HepG2 (cell line): ENCODE data around the gene NUP107.

Source experiments
- NFE2L1 ChIP-seq: sonication (generic); formaldehyde crosslinking; IDR thresholded peaks from 2 replicates; pipeline ENCODE4 v1.4.0; 2020; ENCODE audit warnings: missing genetic modification reagents, mild to moderate bottlenecking, borderline replicate concordance
- POLR2A ChIP-seq, 2 experiments: IDR thresholded peaks; 2 replicates each; pipeline ENCODE4 v1.6.1; 2011; ENCODE audit warnings: low read depth in 2 of 2, low read length in 2 of 2, mild to moderate bottlenecking in 1 of 2, moderate library complexity in 1 of 2; ENCODE audit not compliant: insufficient read depth in 1 of 2
- RAD51 ChIP-seq: fragments of 450-650 bp; IDR thresholded peaks from 2 replicates; pipeline ENCODE4 v1.6.1; 2016; ENCODE audit warnings: borderline replicate concordance
- SP1 ChIP-seq, 2 experiments: fragments of 450-650 bp in 1 of 2; sonication (generic) in 1 of 2; formaldehyde crosslinking in 1 of 2; IDR thresholded peaks; 2 replicates each; pipeline versions ENCODE4 v1.4.0 to v1.6.1; 2016 to 2020; ENCODE audit warnings: missing genetic modification reagents in 1 of 2
- SUZ12 ChIP-seq: fragments of 150-350 bp; IDR thresholded peaks from 2 replicates; pipeline ENCODE4 v1.6.1; 2014; ENCODE audit warnings: low read depth, low read length
- ZMYM3 ChIP-seq: sonication (generic); formaldehyde crosslinking; IDR thresholded peaks from 2 replicates; pipeline ENCODE4 v1.5.1; 2020; ENCODE audit warnings: mild to moderate bottlenecking, missing genetic modification reagents
- ZNF329 ChIP-seq: sonication (generic); formaldehyde crosslinking; IDR thresholded peaks from 2 replicates; pipeline ENCODE4 v1.9.0; 2021; ENCODE audit warnings: low read depth, mild to moderate bottlenecking, missing genetic modification reagents
- ZNF501 ChIP-seq: sonication (generic); formaldehyde crosslinking; IDR thresholded peaks from 2 replicates; pipeline ENCODE4 v1.5.1; 2020; ENCODE audit warnings: mild to moderate bottlenecking, moderate library complexity, missing genetic modification reagents
- ZNF558 ChIP-seq: sonication (generic); formaldehyde crosslinking; IDR thresholded peaks from 2 replicates; pipeline ENCODE4 v1.9.0; 2022; ENCODE audit warnings: mild to moderate bottlenecking, missing genetic modification reagents, borderline replicate concordance
- ZSCAN12 ChIP-seq: sonication (generic); formaldehyde crosslinking; IDR thresholded peaks from 2 replicates; pipeline ENCODE4 v1.9.0; 2021; ENCODE audit warnings: mild to moderate bottlenecking, missing genetic modification reagents
- TF ChIP-seq, protein P1 (sequence below): sonication (generic); formaldehyde crosslinking; IDR thresholded peaks from 2 replicates; pipeline ENCODE4 v1.4.0; 2020; ENCODE audit warnings: mild to moderate bottlenecking, low read depth, missing genetic modification reagents
- TF ChIP-seq, protein P2 (sequence below): sonication (generic); formaldehyde crosslinking; IDR thresholded peaks from 2 replicates; pipeline ENCODE4 v1.4.0; 2020; ENCODE audit warnings: missing genetic modification reagents, borderline replicate concordance
- TF ChIP-seq, protein P3 (sequence below): sonication (generic); formaldehyde crosslinking; IDR thresholded peaks from 2 replicates; pipeline ENCODE4 v1.4.0; 2020; ENCODE audit warnings: missing genetic modification reagents, low read depth, mild to moderate bottlenecking, borderline replicate concordance

DNA sequence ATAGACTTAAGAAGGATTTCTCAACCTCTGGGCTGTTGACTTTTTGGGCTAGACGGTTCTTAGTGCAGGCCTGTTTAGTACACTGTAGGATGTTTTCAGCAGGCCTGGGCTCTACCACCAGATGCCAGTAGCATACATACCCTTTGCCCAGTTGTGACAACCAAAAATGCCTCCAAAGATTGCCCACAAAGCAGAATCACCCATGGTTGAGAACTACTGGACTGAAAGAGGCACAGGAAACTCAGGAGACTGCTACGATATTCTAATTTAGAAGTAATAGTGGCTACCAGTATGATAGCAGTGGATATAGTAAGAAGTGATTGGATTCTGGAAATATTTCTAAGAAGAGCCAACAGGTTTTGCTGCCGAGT lies 74.6 kb downstream of the NUP107 start:
- TF ChIP-seq, protein P1, sequence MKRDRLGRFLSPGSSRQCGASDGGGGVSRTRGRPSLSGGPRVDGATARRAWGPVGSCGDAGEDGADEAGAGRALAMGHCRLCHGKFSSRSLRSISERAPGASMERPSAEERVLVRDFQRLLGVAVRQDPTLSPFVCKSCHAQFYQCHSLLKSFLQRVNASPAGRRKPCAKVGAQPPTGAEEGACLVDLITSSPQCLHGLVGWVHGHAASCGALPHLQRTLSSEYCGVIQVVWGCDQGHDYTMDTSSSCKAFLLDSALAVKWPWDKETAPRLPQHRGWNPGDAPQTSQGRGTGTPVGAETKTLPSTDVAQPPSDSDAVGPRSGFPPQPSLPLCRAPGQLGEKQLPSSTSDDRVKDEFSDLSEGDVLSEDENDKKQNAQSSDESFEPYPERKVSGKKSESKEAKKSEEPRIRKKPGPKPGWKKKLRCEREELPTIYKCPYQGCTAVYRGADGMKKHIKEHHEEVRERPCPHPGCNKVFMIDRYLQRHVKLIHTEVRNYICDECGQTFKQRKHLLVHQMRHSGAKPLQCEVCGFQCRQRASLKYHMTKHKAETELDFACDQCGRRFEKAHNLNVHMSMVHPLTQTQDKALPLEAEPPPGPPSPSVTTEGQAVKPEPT (CRISPR knock-in tag) = no peak
- no peak for TF ChIP-seq ZNF329 (CRISPR knock-in tag)
- TF ChIP-seq, protein P2, sequence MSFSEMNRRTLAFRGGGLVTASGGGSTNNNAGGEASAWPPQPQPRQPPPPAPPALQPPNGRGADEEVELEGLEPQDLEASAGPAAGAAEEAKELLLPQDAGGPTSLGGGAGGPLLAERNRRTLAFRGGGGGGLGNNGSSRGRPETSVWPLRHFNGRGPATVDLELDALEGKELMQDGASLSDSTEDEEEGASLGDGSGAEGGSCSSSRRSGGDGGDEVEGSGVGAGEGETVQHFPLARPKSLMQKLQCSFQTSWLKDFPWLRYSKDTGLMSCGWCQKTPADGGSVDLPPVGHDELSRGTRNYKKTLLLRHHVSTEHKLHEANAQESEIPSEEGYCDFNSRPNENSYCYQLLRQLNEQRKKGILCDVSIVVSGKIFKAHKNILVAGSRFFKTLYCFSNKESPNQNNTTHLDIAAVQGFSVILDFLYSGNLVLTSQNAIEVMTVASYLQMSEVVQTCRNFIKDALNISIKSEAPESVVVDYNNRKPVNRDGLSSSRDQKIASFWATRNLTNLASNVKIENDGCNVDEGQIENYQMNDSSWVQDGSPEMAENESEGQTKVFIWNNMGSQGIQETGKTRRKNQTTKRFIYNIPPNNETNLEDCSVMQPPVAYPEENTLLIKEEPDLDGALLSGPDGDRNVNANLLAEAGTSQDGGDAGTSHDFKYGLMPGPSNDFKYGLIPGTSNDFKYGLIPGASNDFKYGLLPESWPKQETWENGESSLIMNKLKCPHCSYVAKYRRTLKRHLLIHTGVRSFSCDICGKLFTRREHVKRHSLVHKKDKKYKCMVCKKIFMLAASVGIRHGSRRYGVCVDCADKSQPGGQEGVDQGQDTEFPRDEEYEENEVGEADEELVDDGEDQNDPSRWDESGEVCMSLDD (CRISPR knock-in tag) = no peak
- no peak for TF ChIP-seq ZNF558 (CRISPR knock-in tag)
- TF ChIP-seq, protein P3, sequence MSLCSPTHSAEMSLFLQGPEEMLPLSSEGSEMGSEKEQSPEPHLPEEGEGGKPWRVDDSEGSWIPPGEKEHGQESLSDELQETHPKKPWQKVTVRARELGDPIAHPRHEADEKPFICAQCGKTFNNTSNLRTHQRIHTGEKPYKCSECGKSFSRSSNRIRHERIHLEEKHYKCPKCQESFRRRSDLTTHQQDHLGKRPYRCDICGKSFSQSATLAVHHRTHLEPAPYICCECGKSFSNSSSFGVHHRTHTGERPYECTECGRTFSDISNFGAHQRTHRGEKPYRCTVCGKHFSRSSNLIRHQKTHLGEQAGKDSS (CRISPR knock-in tag) = no peak
- TF ChIP-seq RAD51 = no peak
- no peak for TF ChIP-seq ZSCAN12 (CRISPR knock-in tag)
- TF ChIP-seq POLR2A (IDR thresholded peaks at IDR 0.05; ENCODE audit: insufficient read depth in 1 of 2, low read depth in 2 of 2, low read length in 2 of 2) = no peak
- no peak for TF ChIP-seq ZNF501 (CRISPR knock-in tag)
- TF ChIP-seq SP1 (IDR thresholded peaks at IDR 0.05) = no peak
- no peak for TF ChIP-seq SP1 (CRISPR knock-in tag; IDR thresholded peaks at IDR 0.05)
- TF ChIP-seq NFE2L1 (CRISPR knock-in tag) = no peak
- no peak for TF ChIP-seq ZMYM3 (CRISPR knock-in tag)
- TF ChIP-seq SUZ12 = no peak
